ENCODE measurements around the gene HSD17B11. TPM values are rescaled to one million over a fixed set of nuclear protein-coding genes. Genes with fewer than 3 reads are reported as not detected.
A peak's percentile ranks its signal among the peaks of the same experiment; 100 is the strongest.
"Not testable (repeated sequence)": the region's sequence is repeated elsewhere in the genome, so short reads cannot be mapped to it uniquely, and the experiment has no call there.

The HSD17B11 gene, protein sequence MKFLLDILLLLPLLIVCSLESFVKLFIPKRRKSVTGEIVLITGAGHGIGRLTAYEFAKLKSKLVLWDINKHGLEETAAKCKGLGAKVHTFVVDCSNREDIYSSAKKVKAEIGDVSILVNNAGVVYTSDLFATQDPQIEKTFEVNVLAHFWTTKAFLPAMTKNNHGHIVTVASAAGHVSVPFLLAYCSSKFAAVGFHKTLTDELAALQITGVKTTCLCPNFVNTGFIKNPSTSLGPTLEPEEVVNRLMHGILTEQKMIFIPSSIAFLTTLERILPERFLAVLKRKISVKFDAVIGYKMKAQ
- total RNA-seq: 63.8 TPM

GRCh38 chr4:87390891-87391575 lies at the start of gene HSD17B11:
Gene HSD17B11 (minus strand): TSS chr4:87391188. CDS start chr4:87391070, 118 bp downstream.
- DNase-seq (ENCODE audit: low read depth in 2 of 3, low spot score in 2 of 3): peak; percentile 63 to 97 (median 94)

- DNase-seq (ENCODE audit: low read depth in 2 of 3, low spot score in 2 of 3): no peak
Observed at GRCh38 chr4:87433342-87433741, 42.4 kb upstream of the HSD17B11 start.

- DNase-seq (ENCODE audit: low read depth in 2 of 3, low spot score in 2 of 3): no peak
Observed at GRCh38 chr4:87430038-87430437, 39.0 kb upstream of the HSD17B11 start.

GRCh38 chr4:87428979-87429378 lies 38.0 kb upstream of the HSD17B11 start:
- DNase-seq (ENCODE audit: low read depth in 2 of 3, low spot score in 2 of 3): no peak

DNA sequence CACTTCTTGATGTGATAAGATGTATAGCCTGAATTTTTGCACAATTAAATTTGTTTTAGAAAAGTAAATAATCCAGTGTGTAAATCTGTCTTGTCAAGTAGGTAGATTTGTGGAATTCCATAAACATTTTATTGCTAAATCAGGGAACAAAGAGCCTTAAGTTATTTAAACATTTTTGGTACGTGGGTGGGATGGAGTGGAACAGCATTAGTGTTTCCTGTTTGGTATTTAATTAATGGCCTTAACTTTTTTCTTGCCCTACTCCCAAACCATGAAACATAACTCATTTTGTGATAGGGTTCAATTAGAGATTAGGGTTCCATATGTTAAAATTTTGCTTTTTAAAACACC lies 36.5 kb upstream of the HSD17B11 start:
- no peak for DNase-seq (ENCODE audit: low read depth in 2 of 3, low spot score in 2 of 3)

DNA sequence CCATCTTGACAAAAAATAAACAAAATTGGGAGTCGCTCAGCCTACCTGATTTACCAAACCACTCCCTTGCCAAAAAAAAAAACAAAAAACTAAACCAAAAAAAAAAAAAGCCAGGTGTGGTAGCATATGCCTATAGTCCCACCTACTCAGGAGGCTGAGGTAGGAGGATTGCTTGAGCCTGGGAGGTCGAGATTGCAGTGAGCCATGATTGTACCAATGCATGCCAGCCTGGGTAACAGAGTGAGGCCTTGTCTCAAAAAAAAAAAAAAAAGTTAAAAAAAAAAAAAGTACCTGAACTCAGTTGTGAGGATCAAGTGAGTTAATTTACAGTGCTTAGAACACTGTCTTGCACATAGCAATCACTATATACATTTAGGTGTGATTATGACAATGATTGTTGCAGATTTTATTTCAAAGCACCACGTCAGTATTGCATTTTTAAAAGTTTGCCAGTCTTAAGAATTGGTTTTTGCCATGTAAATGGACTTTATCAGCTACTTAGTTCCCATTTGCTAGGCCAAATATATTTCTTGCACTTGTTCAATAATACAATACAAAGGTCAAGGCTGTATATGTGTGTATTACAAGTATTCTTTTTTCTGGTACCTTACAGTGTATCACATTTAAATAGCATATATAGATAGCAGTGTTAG lies 36.0 kb upstream of the HSD17B11 start:
- DNase-seq (ENCODE audit: low read depth in 2 of 3, low spot score in 2 of 3): no peak

DNA sequence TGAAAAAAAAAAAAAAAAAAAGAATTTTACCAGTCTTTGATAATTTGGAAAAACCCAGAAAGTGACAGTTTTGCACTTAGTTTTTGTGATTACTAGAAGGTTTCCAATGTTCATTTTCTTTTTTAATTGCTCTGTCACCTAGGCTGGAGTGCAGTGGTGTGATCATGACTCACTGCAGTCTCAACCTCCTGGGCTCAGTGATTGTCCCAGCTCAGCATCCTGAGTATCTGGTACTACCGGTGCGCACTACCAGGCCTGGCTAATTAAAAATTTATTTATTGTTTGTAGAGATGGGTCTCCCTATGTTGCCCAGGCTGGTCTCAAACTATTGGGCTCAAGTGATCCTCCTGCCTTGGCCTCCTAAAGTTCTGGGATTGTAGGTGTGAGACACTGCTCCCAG lies 34.7 kb upstream of the HSD17B11 start:
- DNase-seq (ENCODE audit: low read depth in 2 of 3, low spot score in 2 of 3): no peak

DNA sequence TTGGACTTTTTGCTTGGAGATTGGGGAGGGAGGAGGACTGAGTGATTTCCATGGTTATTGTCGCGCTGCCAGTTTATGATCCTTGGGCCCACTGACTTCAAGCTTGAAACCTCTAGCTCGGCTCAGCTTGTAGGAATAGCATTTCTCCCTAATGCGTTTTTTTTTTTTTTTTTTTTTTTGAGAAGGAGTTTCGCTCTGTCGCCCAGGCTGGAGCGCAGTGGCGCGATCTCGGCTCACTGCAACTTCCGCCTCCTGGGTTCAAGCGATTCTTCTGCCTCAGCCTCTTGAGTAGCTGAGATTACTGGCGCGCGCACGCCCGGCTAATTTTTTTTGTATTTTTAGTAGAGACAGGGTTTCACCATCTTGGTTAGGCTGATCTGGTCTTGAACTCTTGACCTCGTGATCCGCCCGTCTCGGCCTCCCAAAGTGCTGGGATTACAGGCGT lies 33.1 kb upstream of the HSD17B11 start:
- not testable (repeated sequence) for DNase-seq (ENCODE audit: low read depth in 2 of 3, low spot score in 2 of 3)

- no peak for DNase-seq (ENCODE audit: low read depth in 2 of 3, low spot score in 2 of 3)
Observed at GRCh38 chr4:87423317-87424098, 32.5 kb upstream of the HSD17B11 start.

DNA sequence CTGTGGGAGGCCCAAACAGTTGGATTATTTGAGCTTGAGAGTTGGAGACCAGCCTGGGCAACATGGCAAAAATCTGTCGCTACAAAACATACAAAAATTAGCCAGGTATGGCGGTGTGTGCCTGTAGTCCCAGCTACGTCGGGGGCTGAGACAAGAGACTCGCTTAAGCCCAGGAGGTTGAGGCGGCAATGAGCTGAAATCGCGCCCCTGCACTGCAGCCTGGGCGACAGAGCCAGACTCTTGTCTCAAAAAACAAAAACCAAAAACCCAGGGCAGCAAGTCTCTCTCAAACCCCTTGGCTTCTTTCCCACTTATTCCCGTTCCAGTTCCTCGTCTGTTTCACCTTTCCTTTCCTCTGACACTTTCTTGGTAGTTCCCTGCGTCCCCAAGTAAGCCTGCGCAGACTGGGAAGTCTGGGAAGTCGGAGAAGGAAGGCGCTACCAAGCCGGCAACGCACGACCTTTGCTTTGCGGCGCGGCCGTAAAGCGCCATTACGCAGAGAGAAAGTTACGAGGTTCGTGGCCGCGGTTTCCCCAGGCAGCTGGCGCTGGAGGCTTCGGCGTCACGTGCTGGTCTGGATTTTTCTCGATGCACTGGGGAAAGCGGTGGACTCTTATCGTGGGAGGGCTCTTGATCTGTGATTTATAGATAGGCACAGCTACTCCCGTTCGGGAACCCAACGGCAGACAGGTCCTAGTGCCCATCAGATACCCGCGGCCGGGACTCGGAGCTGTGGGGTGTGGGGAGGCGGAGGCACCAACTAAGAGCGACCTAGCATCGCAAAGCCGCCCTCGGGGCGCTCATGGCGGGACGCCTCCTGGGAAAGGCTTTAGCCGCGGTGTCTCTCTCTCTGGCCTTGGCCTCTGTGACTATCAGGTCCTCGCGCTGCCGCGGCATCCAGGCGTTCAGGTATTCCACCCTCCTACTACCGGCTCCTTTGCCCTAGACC lies 31.4 kb upstream of the HSD17B11 start, which contains the start of gene NUDT9:
TSS of gene NUDT9 (plus strand) at position 470 of the 949 bp plus-strand sequence. CDS start at position 803, 333 bp downstream.
- DNase-seq (ENCODE audit: low read depth in 2 of 3, low spot score in 2 of 3): peak; percentile 82 to 91 (median 86)

DNA sequence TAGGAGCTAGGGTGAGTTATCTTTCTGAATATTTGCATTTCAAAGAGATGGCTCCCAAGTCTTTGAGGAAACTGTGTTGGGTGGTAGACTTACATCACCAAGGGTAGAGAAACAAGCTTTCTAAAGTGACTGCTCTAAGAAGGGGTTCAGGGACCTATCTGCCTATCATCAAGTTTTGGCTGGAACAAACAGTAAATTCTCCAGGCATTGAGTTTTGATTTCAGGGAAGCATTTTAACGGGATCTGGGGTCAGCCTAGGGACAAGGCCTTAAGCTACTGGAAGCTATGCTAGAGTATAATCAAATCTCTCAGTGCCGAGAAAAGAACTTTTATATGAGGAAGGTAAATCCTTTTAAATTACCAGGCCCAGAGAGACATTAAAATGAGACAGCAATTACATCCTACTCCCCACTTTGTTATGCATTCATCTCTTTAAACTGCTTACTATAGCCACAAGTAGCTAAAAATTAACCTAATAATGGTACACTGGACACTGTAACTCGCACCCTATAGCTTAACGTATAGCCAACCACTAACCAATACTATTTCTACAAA lies 29.4 kb upstream of the HSD17B11 start:
- DNase-seq (ENCODE audit: low read depth in 2 of 3, low spot score in 2 of 3): no peak

DNA sequence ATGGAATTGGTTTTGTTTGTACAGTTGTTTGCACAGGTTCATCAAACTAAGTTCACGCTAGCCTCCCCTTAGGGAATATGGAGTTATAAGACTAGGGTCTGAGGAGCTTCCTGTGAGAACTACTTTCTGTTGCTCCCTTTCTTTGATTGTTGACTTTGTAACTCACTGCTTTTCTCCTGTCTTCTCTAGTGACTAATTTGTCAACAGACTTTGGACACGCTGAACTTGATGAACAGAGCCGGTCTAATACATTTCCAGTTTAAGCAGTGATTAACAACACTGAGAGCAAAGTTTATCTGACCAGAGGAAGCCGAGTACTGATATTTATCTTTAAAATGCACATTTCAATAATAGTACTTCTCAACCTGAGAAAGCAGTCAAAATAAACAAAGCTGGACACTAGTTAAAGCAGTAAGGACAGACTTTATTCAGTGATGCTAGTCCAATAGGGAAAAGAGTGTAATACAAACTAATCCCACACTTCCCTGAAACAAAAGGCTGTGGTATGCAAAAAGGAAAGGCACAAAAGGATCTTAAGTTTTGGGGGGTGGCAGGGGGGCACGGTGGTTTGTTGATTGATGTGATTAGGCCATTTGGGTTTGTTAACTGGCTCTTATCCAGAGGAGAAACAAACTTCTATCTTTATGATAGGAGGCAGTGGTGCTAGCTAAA lies 28.7 kb upstream of the HSD17B11 start:
- no peak for DNase-seq (ENCODE audit: low read depth in 2 of 3, low spot score in 2 of 3)

DNA sequence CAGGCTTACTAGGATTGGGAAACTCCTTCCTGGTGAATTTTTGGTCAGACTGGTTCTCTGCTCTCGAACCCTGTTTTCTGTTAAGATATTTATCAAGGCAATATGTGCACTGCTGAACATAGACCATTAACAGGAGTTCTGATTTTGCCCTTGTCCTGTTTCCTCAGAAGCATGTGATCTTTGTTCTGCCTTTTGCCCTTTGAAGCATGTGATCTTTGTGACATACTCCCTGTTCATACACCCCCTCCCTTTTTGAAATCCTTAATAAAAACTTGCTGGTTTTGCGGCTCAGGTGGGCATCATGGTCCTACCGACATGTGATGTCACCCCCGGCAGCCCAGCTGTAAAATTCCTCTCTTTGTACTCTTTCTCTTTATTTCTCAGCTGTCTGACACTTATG lies 27.4 kb upstream of the HSD17B11 start:
- not testable (repeated sequence) for DNase-seq (ENCODE audit: low read depth in 2 of 3, low spot score in 2 of 3)

GRCh38 chr4:87416965-87417364 lies 26.0 kb upstream of the HSD17B11 start:
- no peak for DNase-seq (ENCODE audit: low read depth in 2 of 3, low spot score in 2 of 3)

GRCh38 chr4:87414816-87415215 lies 23.8 kb upstream of the HSD17B11 start:
- DNase-seq (ENCODE audit: low read depth in 2 of 3, low spot score in 2 of 3): no peak

- no peak for DNase-seq (ENCODE audit: low read depth in 2 of 3, low spot score in 2 of 3)
Observed at GRCh38 chr4:87410679-87411078, 19.7 kb upstream of the HSD17B11 start.

- DNase-seq (ENCODE audit: low read depth in 2 of 3, low spot score in 2 of 3): no peak
Observed at GRCh38 chr4:87410157-87410556, 19.2 kb upstream of the HSD17B11 start.

- DNase-seq (ENCODE audit: low read depth in 2 of 3, low spot score in 2 of 3): no peak
Observed at GRCh38 chr4:87409420-87409939, 18.5 kb upstream of the HSD17B11 start.

DNA sequence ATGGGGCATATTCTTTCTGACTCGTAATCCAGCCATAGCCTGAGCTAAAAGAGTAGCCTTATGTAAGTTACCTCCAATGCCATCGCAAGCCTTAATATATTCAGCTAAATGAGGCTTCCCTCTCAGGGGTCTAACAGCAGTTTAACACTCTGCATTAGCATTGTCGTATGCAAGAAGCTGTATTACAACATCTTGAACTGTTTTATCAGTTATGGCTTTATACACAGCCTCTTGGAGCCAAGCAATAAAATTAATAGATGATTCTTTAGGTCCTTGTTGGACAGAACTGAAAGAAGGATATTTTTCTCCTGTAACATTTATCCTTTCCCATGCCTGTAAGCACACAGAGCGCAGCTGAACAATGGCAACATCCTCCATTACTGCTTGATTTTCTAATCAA lies 15.9 kb upstream of the HSD17B11 start:
- DNase-seq (ENCODE audit: low read depth in 2 of 3, low spot score in 2 of 3): not testable (repeated sequence)

All from hematopoietic multipotent progenitor cell (in vitro differentiated cells).